GM23338 (cell line): Measurements from ENCODE around the gene ARL4D. TPM values are rescaled to one million over a fixed set of nuclear protein-coding genes. Genes with fewer than 3 reads are reported as not detected.

Experiments used
- ATAC-seq: fragments of 200-7000 bp; cut with Tn5 transposase; 3 replicates; pipeline ENCODE4 v1.9.1; 2020
- DNase-seq: peaks from one replicate; pipeline ENCODE4 v3.0.0-alpha.2; 2015; ENCODE audit warnings: low spot score
- H2AFZ ChIP-seq: fragments of 200-600 bp; sonication (generic); 2 replicates; pipeline ENCODE4 v1.8.0; 2016; ENCODE audit warnings: antibody characterized with exemption, mild to moderate bottlenecking, moderate library complexity
- H3F3A ChIP-seq: fragments of 200-600 bp; sonication (generic); replicated peaks from 2 replicates; pipeline ENCODE4 v1.8.0; 2017; ENCODE audit warnings: antibody characterized with exemption, mixed run types, low read depth
- H3K27ac ChIP-seq: fragments of 200-600 bp; sonication (generic); 2 replicates; pipeline ENCODE4 v1.6.1; 2016; ENCODE audit warnings: low read depth
- H3K27me3 ChIP-seq: fragments of 200-600 bp; sonication (generic); 2 replicates; pipeline ENCODE4 v1.8.0; 2016; ENCODE audit warnings: mild to moderate bottlenecking, mixed run types, moderate library complexity; ENCODE audit not compliant: insufficient read depth
- H3K36me3 ChIP-seq: fragments of 200-600 bp; sonication (generic); 2 replicates; pipeline ENCODE4 v1.8.0; 2016; ENCODE audit warnings: mild to moderate bottlenecking; ENCODE audit not compliant: insufficient read depth
- H3K4me1 ChIP-seq: fragments of 200-600 bp; sonication (generic); 2 replicates; pipeline ENCODE4 v1.8.0; 2016; ENCODE audit warnings: mild to moderate bottlenecking, moderate library complexity; ENCODE audit not compliant: insufficient read depth
- H3K4me2 ChIP-seq: fragments of 200-600 bp; sonication (generic); 2 replicates; pipeline ENCODE4 v1.7.1; 2017; ENCODE audit warnings: mixed run types
- H3K4me3 ChIP-seq: fragments of 200-600 bp; sonication (generic); 2 replicates; pipeline ENCODE4 v1.6.1; 2016; ENCODE audit warnings: mixed run types
- H3K79me2 ChIP-seq: fragments of 200-600 bp; sonication (generic); replicated peaks from 2 replicates; pipeline ENCODE4 v1.8.0; 2017; ENCODE audit warnings: mild to moderate bottlenecking; ENCODE audit not compliant: insufficient read depth
- H3K9me2 ChIP-seq: fragments of 200-600 bp; sonication (generic); 2 replicates; pipeline ENCODE4 v1.8.0; 2017; ENCODE audit not compliant: insufficient read depth
- H4K20me1 ChIP-seq: fragments of 200-600 bp; sonication (generic); replicated peaks from 2 replicates; pipeline ENCODE4 v1.8.0; 2017; ENCODE audit warnings: mild to moderate bottlenecking; ENCODE audit not compliant: insufficient read depth
- H3K27ac Mint-ChIP-seq: 2 replicates; pipeline ENCODE4 v1.8.0; 2020; ENCODE audit warnings: inconsistent platforms, mild to moderate bottlenecking, moderate library complexity, mixed read lengths
- H3K27me3 Mint-ChIP-seq: 3 replicates; pipeline ENCODE4 v1.8.0; 2022; ENCODE audit warnings: low read depth, mild to moderate bottlenecking, moderate library complexity, mixed read lengths, inconsistent platforms; ENCODE audit not compliant: insufficient read depth, poor library complexity
- H3K36me3 Mint-ChIP-seq: 3 replicates; pipeline ENCODE4 v1.8.0; 2021; ENCODE audit warnings: low read depth, mild to moderate bottlenecking, inconsistent platforms, moderate library complexity, mixed read lengths
- H3K4me1 Mint-ChIP-seq: 3 replicates; pipeline ENCODE4 v1.8.0; 2020; ENCODE audit warnings: mild to moderate bottlenecking, inconsistent platforms, mixed read lengths
- H3K4me3 Mint-ChIP-seq: 3 replicates; pipeline ENCODE4 v1.8.0; 2021; ENCODE audit warnings: moderate library complexity, mild to moderate bottlenecking, inconsistent platforms, mixed read lengths
- H3K9me3 Mint-ChIP-seq: 3 replicates; pipeline ENCODE4 v1.8.0; 2020; ENCODE audit warnings: moderate library complexity, mild to moderate bottlenecking, inconsistent platforms, mixed read lengths
- CREB1 ChIP-seq: fragments of 250-450 bp; sonication (Bioruptor Pico); IDR thresholded peaks from 2 replicates; pipeline ENCODE4 v1.5.0; 2020; ENCODE audit warnings: low read depth, mild to moderate bottlenecking, moderate library complexity
- EZH2 ChIP-seq: fragments of 200-600 bp; sonication (generic); IDR thresholded peaks from one replicate; pipeline ENCODE4 v1.8.0; 2017; ENCODE audit warnings: antibody characterized with exemption, mild to moderate bottlenecking, low read depth; ENCODE audit not compliant: unreplicated experiment
- POLR2AphosphoS5 ChIP-seq: IDR thresholded peaks from 2 replicates; pipeline ENCODE4 v1.6.1; 2016; ENCODE audit warnings: antibody characterized with exemption, low read depth
- STAT1 ChIP-seq: IDR thresholded peaks from one replicate; pipeline ENCODE4 v1.6.1; 2016; ENCODE audit warnings: antibody characterized with exemption; ENCODE audit not compliant: unreplicated experiment
- ZNF114 ChIP-seq: fragments of 250-450 bp; sonication (Bioruptor Pico); IDR thresholded peaks from 2 replicates; pipeline ENCODE4 v1.5.0; 2020; ENCODE audit warnings: mild to moderate bottlenecking, moderate library complexity
- polyA plus RNA-seq: library from polyadenylated mRNA; unstranded; fragments of >200 nt; fragmentation: Nextera tagmentation; extraction: Ambion mirVana; gene quantifications from 2 replicates; pipeline ENCODE4 v1.2.1, GENCODE V29; 2016
- total RNA-seq: library from RNA; depleted of rRNA; stranded (reverse); fragments of >200 nt; shearing (Covaris generic); gene quantifications from 2 replicates; pipeline ENCODE4 v1.2.3, GENCODE V29; 2014
- TF ChIP-seq, protein P1 (sequence below): fragments of 250-450 bp; sonication (Bioruptor Pico); IDR thresholded peaks from 2 replicates; pipeline ENCODE4 v1.5.0; 2020; ENCODE audit warnings: mild to moderate bottlenecking, moderate library complexity

ARL4D gene
- total and polyA plus RNA-seq, 2 experiments from 2014 or later: 8.7 to 9.5 TPM

DNA sequence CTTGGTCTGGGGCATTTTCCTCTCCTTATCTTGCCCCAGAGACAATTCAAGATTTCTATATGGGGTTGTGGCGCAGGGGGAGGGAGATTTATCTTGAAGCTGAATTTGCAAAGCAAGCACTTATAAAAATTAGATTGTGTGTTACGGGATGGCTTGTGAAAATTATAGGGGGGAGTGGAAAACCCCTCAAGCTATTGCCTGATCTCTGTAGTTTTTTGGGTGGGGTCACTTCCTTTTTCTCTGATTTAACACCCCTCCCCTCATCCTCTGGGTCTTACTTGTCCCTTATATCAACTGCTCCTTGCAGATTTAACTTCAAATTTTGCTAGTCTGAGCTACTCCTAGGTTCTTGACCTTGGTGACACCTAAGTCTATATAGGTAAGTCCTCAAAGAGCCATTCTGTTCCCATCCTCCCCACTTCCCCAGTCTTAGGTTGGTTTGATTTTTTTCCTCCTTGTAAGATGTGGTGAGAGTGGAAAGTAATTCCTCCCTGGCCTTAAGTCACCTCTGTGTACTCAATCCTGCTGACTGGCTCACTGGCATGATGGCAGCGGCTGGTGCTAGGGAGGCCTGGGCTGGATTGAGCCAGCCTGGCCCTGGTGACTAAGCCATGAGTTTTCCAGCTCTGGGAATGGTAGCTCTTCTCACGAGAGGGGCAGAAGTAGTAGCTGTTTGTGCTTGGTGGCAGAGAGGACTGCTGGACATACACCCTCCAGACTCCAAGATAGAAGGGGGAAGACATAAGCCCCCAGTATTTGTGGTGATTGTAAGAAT is 2.3 kb downstream of the ARL4D start (continued):
- TF ChIP-seq, protein P1, sequence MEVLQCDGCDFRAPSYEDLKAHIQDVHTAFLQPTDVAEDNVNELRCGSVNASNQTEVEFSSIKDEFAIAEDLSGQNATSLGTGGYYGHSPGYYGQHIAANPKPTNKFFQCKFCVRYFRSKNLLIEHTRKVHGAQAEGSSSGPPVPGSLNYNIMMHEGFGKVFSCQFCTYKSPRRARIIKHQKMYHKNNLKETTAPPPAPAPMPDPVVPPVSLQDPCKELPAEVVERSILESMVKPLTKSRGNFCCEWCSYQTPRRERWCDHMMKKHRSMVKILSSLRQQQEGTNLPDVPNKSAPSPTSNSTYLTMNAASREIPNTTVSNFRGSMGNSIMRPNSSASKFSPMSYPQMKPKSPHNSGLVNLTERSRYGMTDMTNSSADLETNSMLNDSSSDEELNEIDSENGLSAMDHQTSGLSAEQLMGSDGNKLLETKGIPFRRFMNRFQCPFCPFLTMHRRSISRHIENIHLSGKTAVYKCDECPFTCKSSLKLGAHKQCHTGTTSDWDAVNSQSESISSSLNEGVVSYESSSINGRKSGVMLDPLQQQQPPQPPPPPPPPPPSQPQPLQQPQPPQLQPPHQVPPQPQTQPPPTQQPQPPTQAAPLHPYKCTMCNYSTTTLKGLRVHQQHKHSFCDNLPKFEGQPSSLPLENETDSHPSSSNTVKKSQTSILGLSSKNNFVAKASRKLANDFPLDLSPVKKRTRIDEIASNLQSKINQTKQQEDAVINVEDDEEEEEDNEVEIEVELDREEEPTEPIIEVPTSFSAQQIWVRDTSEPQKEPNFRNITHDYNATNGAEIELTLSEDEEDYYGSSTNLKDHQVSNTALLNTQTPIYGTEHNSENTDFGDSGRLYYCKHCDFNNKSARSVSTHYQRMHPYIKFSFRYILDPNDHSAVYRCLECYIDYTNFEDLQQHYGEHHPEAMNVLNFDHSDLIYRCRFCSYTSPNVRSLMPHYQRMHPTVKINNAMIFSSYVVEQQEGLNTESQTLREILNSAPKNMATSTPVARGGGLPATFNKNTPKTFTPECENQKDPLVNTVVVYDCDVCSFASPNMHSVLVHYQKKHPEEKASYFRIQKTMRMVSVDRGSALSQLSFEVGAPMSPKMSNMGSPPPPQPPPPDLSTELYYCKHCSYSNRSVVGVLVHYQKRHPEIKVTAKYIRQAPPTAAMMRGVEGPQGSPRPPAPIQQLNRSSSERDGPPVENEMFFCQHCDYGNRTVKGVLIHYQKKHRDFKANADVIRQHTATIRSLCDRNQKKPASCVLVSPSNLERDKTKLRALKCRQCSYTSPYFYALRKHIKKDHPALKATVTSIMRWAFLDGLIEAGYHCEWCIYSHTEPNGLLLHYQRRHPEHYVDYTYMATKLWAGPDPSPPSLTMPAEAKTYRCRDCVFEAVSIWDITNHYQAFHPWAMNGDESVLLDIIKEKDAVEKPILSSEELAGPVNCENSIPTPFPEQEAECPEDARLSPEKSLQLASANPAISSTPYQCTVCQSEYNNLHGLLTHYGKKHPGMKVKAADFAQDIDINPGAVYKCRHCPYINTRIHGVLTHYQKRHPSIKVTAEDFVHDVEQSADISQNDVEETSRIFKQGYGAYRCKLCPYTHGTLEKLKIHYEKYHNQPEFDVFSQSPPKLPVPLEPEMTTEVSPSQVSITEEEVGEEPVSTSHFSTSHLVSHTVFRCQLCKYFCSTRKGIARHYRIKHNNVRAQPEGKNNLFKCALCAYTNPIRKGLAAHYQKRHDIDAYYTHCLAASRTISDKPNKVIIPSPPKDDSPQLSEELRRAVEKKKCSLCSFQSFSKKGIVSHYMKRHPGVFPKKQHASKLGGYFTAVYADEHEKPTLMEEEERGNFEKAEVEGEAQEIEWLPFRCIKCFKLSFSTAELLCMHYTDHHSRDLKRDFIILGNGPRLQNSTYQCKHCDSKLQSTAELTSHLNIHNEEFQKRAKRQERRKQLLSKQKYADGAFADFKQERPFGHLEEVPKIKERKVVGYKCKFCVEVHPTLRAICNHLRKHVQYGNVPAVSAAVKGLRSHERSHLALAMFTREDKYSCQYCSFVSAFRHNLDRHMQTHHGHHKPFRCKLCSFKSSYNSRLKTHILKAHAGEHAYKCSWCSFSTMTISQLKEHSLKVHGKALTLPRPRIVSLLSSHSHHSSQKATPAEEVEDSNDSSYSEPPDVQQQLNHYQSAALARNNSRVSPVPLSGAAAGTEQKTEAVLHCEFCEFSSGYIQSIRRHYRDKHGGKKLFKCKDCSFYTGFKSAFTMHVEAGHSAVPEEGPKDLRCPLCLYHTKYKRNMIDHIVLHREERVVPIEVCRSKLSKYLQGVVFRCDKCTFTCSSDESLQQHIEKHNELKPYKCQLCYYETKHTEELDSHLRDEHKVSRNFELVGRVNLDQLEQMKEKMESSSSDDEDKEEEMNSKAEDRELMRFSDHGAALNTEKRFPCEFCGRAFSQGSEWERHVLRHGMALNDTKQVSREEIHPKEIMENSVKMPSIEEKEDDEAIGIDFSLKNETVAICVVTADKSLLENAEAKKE (CRISPR knock-in tag): no peak

DNA sequence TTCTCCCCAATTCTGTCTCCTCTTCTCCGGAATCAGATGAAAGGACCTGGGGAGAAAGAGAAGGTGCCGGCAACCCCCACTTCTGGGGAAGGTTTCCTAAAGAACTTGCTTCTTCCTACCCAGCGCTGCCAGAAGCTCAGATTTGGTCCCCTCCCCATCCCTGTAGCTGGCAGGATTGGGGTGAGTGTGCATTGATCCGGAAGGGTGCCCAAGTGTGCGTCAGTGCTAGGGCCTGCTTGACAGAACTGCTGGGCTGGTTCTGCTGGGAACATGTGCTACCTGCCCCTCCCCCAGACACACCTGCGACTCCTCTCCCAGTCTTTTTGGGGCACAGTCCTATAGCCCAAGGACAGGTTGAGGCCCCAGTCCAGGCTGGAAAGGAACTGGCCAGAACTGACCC is 3.3 kb downstream of the ARL4D start:
- H3K4me2 ChIP-seq: no peak overlapping the region

More for the DNA sequence above, 3.3 kb downstream of the ARL4D start:
- Histone ChIP-seq H3K27ac (no peak overlapping the region), H2AFZ (no peak overlapping the region), H3K36me3 (no peaks in the 10 kb centered on the region), H3K4me1 (peaks cover 4% of the 10 kb centered on the region; the same call in 1 of the 2 replicates), H4K20me1 (0 out of 2 replicates have a peak, but pooled peaks cover 4% of the 10 kb centered on the region), H3K27me3 (no peaks in the 10 kb centered on the region), H3K79me2 (no peaks in the 10 kb centered on the region), H3K4me3 (no peak overlapping the region), H3F3A (no peaks in the 10 kb centered on the region), H3K9me2 (no peaks in the 10 kb centered on the region)
- ATAC-seq: no peak
- DNase-seq: no peak
- H3K9me3 Mint-ChIP-seq: no peaks in the 10 kb centered on the region
- no peak overlapping the region for H3K4me3 Mint-ChIP-seq
- peaks cover 12% of the 10 kb centered on the region for H3K4me1 Mint-ChIP-seq
- TF ChIP-seq POLR2AphosphoS5 (no peak), EZH2 (no peak), CREB1 (no peak), ZNF114 (CRISPR knock-in tag) (no peak), STAT1 (no peak)
- TF ChIP-seq, protein P1 (CRISPR knock-in tag): no peak
- no peak overlapping the region for H3K27ac Mint-ChIP-seq
- peaks cover 4% of the 10 kb centered on the region; the same call in 2 of the 3 replicates for H3K36me3 Mint-ChIP-seq
- H3K27me3 Mint-ChIP-seq: peaks cover 14% of the 10 kb centered on the region
